MCF 10A (cell line): ENCODE measurements around the gene CHCHD3. TPM values are rescaled to one million over a fixed set of nuclear protein-coding genes. Genes with fewer than 3 reads are reported as not detected.

Source experiments
- BruUV-seq: library from RNA; stranded (reverse); fragments of 400-500 nt; replicated peaks from 2 replicates; lab custom pipeline; 2021; lab: Mats Ljungman, UMichigan
- CTCF ChIA-PET: fragments of 300-600 bp; sonication (Branson Sonifier 250); formaldehyde crosslinking; extraction: SDS; loops from one replicate; lab custom pipeline; 2021; ENCODE audit warnings: antibody characterized with exemption, inconsistent platforms; lab: Yijun Ruan, JAX
- POLR2A ChIA-PET: fragments of 300-600, 350-650 bp; sonication (Branson Sonifier 250); formaldehyde crosslinking; extraction: SDS; loops from one replicate; lab custom pipeline; 2020; ENCODE audit warnings: antibody characterized with exemption, inconsistent platforms; lab: Yijun Ruan, JAX
- DNase-seq: peaks from one replicate; pipeline ENCODE4 v3.0.0-alpha.2; 2018; ENCODE audit not compliant: unreplicated experiment
- H3K27ac Mint-ChIP-seq: one replicate; pipeline ENCODE4 v1.8.0; 2022; ENCODE audit warnings: mild to moderate bottlenecking, low read depth, mixed read lengths; ENCODE audit not compliant: unreplicated experiment
- H3K27me3 Mint-ChIP-seq: one replicate; pipeline ENCODE4 v1.8.0; 2022; ENCODE audit warnings: mixed read lengths; ENCODE audit not compliant: insufficient read depth, unreplicated experiment
- H3K36me3 Mint-ChIP-seq: one replicate; pipeline ENCODE4 v1.8.0; 2022; ENCODE audit warnings: mild to moderate bottlenecking, moderate library complexity, mixed read lengths; ENCODE audit not compliant: insufficient read depth, unreplicated experiment
- H3K4me1 Mint-ChIP-seq: one replicate; pipeline ENCODE4 v1.8.0; 2022; ENCODE audit warnings: mixed read lengths; ENCODE audit not compliant: insufficient read depth, unreplicated experiment
- H3K4me3 Mint-ChIP-seq: one replicate; pipeline ENCODE4 v1.8.0; 2022; ENCODE audit warnings: mild to moderate bottlenecking, moderate library complexity, mixed read lengths; ENCODE audit not compliant: unreplicated experiment
- H3K9me3 Mint-ChIP-seq: one replicate; pipeline ENCODE4 v1.8.0; 2022; ENCODE audit warnings: mixed read lengths; ENCODE audit not compliant: unreplicated experiment
- CTCF ChIP-seq: fragments of 200-600 bp; IDR thresholded peaks from one replicate; pipeline ENCODE4 v1.8.0; 2022; ENCODE audit warnings: antibody characterized with exemption, mild to moderate bottlenecking; ENCODE audit not compliant: unreplicated experiment
- intact Hi-C: fragments of 100-400 bp; cut with micrococcal nuclease; formaldehyde crosslinking; loops from 2 replicates; pipeline ENCODE4 v1.14.1; 2022
- total RNA-seq: library from RNA; stranded (reverse); gene quantifications from 2 replicates; pipeline ENCODE4 v1.2.3, GENCODE V29; 2022

The CHCHD3 gene
- total RNA-seq, 1 experiment from 2014 or later, result 102 TPM

- TF ChIP-seq CTCF, result no peak
- no peak overlapping the region for H3K27ac Mint-ChIP-seq
- BruUV-seq, result no TSS peak
- ChIA-PET CTCF (interaction anchor here (0.6 kb wide), 2 partner anchors 88 to 913 kb away, joined by 3 read pairs; no protein-coding TSS in a partner anchor), POLR2A (no interaction called here)
- DNase-seq, result no peak
- intact Hi-C loops, result no loop called here
- peaks cover 6% of the 10 kb centered on the region for H3K36me3 Mint-ChIP-seq
- no peak overlapping the region for H3K4me3 Mint-ChIP-seq
- no peaks in the 10 kb centered on the region for H3K9me3 Mint-ChIP-seq
- H3K27me3 Mint-ChIP-seq, result no peaks in the 10 kb centered on the region
- H3K4me1 Mint-ChIP-seq, result no peaks in the 10 kb centered on the region
These were observed 223.1 kb downstream of the CHCHD3 start for GRCh38 chr7:132858760-132859159.

DNA sequence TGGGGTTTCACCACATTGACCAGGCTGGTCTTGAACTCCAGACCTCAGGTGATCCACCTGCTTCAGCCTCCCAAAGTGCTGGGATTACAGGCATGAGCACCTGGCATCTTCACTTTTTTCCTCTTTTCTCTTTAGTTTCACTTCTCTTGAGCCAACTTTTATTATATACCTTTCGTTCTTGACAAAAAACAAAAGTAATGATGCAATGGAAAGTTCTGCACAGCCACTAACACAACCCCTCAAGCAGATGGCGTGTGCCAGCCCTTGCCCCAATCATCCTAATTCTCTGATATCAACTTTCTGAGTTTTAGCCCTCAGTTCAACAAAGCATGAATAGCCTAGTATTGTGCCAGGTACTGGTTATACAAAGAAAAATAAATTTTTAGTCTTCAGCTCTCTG lies 223.6 kb downstream of the CHCHD3 start:
- no peak overlapping the region for H3K27ac Mint-ChIP-seq
- H3K27me3 Mint-ChIP-seq, result no peaks in the 10 kb centered on the region
- TF ChIP-seq CTCF, result no peak
- POLR2A ChIA-PET, result no interaction called here
- H3K9me3 Mint-ChIP-seq, result no peaks in the 10 kb centered on the region
- no TSS peak for BruUV-seq
- H3K36me3 Mint-ChIP-seq, result peaks cover 6% of the 10 kb centered on the region
- intact Hi-C loops, result no loop called here
- no peak for DNase-seq
- CTCF ChIA-PET, result interaction anchor here (0.6 kb wide), 1 partner anchor 913 kb away, joined by 3 read pairs; no protein-coding TSS in a partner anchor
- no peak overlapping the region for H3K4me3 Mint-ChIP-seq
- H3K4me1 Mint-ChIP-seq, result no peaks in the 10 kb centered on the region

- intact Hi-C loops, result no loop called here
- no peak overlapping the region for H3K27ac Mint-ChIP-seq
- no TSS peak for BruUV-seq
- CTCF ChIA-PET, result no interaction called here
- no peak for TF ChIP-seq CTCF
- H3K27me3 Mint-ChIP-seq, result no peaks in the 10 kb centered on the region
- DNase-seq, result no peak
- H3K4me1 Mint-ChIP-seq, result no peaks in the 10 kb centered on the region
- H3K36me3 Mint-ChIP-seq, result peaks cover 6% of the 10 kb centered on the region
- no peaks in the 10 kb centered on the region for H3K9me3 Mint-ChIP-seq
- no peak overlapping the region for H3K4me3 Mint-ChIP-seq
- POLR2A ChIA-PET, result no interaction called here
These were observed 224.2 kb downstream of the CHCHD3 start for GRCh38 chr7:132857703-132858102.

DNA sequence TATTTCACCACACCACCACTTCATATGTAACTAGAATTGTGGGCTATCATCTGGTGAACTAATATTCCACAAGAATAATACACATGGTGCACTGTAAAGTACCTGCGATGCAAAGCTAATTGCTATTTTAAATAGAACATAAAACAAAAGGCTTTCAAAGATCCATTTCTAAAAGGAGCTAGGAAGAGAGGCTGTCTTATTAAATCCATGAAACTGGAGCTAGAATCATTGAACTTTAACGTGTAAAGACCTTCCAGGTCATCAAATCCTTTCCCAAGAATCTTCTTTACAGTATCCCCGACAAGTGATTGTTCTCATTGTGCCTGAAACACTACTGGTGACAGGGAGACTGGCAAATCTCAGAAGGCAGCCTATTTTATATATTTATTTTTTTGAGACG lies 224.9 kb downstream of the CHCHD3 start:
- intact Hi-C loops, result no loop called here
- no peaks in the 10 kb centered on the region for H3K27me3 Mint-ChIP-seq

More for the DNA sequence above, 224.9 kb downstream of the CHCHD3 start:
- Mint-ChIP-seq H3K27ac (no peak overlapping the region), H3K4me3 (no peak overlapping the region), H3K36me3 (peaks cover 6% of the 10 kb centered on the region), H3K9me3 (no peaks in the 10 kb centered on the region), H3K4me1 (no peaks in the 10 kb centered on the region)
- no TSS peak for BruUV-seq
- POLR2A ChIA-PET, result no interaction called here
- DNase-seq, result no peak
- CTCF ChIA-PET, result no interaction called here
- TF ChIP-seq CTCF, result no peak
